OCI-M2 (cell line): ENCODE results near the gene USP47.
A peak's percentile ranks its signal among the peaks of the same experiment; 100 is the strongest.

Experiments
- DNase-seq: peaks from one replicate; lab custom pipeline; 2025; ENCODE audit not compliant: unreplicated experiment; lab: John Stamatoyannopoulos, UW

The USP47 gene

GRCh38 chr11:11965192-11965591, 123.4 kb downstream of the USP47 start:
- DNase-seq, result no peak

GRCh38 chr11:11965656-11966353, 124.0 kb downstream of the USP47 start:
- no peak for DNase-seq

DNA sequence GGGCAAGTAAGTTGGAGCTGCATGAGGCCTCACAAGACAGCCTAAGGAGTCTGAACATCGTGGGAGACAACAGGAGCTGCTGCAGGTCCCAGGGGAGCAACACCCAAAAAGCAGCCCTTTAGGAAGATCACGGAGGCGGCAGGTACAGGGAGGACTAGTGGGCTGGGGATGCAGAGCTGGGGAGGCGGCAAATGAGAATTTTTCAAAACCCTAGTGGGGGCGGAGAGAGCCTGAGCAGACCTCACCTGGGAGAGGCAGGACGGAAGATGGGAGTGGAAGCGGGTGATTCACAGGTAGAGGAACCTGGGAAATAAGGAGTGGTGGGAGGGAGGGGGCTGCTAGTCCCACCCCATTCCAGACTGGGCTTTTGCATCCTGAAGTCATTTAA, 124.6 kb downstream of the USP47 start:
- no peak for DNase-seq

GRCh38 chr11:11966826-11967668, 125.3 kb downstream of the USP47 start:
- DNase-seq, result peak; percentile 2

DNA sequence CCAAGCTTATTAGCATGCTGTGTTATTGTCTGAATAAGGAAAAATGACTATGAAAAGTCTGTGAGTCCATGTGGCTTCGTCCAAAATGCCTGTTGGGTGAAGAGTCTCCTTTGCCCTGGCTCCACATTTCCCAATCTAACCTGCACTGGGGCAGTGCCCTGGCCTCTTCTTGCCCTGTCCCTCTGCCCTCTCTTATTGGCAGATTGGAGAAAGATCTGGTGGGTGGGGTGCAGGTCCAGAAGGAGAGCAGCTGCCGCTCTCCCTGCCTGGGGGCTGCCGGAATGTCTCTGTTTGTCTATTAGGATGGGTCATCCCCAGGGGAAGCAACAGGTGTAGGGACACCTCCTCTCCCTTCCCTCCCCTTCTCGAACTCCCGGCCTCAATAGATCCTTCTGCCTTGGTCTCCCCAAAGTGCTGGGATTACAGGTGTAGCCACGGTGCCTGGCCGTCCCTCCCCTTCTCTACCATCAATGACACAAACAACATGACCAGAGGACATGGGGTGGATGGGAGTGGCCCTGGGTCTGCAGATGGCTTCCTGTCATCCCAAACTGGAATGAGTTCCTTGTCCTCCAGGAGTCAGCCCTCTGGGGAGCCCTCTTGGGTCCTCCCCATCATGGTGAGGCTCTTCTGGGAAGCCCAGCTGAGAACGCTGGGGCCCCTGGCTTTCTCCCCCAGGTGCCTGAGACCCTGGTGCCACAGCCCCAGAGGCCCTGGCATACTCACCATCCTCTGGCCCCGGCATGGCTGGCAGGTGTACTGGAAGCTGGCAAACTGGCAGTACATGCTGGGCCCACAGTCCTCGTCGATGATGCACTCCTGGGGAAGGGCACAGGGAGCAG, 126.1 kb downstream of the USP47 start:
- no peak for DNase-seq

GRCh38 chr11:11968511-11969280, 126.9 kb downstream of the USP47 start:
- DNase-seq, result no peak

- no peak for DNase-seq
Observed at GRCh38 chr11:11969380-11970215, 127.8 kb downstream of the USP47 start.

DNA sequence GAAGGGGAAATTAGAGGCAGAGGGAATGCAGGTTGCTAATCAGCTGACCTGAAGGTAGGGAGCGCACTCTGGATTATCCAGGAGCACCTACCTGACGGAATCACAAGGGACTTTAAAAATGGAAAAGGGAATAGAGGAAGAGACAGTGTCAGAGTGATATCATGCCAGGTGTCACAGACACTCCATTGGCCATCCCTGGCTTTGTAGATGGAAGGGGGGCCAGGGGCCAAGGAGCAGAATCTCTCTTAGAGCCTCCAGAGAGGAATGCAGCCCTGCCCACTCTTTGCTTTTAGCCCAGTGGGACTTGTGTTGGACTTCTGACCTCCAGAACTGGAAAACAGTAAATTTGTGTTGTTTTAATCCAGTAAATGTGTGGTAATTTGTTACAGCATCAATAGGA, 128.8 kb downstream of the USP47 start:
- DNase-seq, result no peak

DNA sequence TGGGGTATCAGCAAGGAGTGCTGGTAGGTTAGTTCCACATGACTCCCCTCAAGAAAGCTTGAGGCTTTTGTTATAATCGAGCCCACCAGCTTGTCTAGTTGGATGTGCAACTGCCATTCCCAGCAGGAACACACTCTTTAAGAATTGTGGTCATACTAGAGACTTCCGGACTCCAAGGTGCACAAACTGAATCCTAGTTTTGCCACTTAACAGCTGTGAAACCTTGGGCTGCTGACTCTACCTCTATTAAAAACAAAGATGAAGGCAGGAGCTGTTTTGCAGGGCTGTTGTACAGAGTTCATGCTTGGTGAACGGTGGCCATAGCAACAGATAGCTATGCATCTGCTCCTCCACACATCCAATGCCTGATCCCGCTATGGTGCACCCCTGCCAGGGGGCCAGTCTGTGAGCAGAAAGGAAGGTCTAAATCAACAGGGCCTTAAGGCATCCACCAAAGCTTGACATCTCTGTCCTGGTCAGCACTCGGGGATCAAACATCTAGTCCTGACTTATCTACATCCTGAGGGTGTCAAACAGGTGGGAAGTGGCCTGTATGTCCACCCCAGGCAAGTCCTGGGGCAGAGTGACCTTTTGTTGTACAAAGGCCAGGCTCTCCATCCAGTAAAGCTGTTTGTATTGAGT, 130.3 kb downstream of the USP47 start:
- no peak for DNase-seq

- no peak for DNase-seq
Observed at GRCh38 chr11:11972730-11973341, 131.1 kb downstream of the USP47 start.

- no peak for DNase-seq
Observed at GRCh38 chr11:11973361-11973800, 131.6 kb downstream of the USP47 start.

DNA sequence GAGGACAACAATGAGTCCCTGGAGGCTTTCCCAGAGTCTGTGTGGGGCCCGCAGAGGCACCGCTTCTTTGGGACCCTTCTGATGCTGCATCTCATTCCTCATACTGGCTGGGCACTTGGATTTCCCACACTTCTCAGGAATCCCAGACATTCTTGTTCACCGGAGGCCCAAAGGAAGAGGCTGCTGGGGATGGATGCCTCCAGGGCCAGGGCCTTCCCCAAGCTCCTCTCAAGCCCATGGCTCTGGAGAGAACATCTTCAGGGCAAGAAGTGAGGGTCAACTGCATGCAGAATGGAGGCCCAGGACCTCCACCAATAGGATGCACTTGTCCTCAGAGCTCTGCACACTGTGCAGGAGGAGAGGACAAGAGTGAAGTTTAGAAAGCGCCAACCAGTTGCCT, 132.1 kb downstream of the USP47 start:
- no peak for DNase-seq

DNA sequence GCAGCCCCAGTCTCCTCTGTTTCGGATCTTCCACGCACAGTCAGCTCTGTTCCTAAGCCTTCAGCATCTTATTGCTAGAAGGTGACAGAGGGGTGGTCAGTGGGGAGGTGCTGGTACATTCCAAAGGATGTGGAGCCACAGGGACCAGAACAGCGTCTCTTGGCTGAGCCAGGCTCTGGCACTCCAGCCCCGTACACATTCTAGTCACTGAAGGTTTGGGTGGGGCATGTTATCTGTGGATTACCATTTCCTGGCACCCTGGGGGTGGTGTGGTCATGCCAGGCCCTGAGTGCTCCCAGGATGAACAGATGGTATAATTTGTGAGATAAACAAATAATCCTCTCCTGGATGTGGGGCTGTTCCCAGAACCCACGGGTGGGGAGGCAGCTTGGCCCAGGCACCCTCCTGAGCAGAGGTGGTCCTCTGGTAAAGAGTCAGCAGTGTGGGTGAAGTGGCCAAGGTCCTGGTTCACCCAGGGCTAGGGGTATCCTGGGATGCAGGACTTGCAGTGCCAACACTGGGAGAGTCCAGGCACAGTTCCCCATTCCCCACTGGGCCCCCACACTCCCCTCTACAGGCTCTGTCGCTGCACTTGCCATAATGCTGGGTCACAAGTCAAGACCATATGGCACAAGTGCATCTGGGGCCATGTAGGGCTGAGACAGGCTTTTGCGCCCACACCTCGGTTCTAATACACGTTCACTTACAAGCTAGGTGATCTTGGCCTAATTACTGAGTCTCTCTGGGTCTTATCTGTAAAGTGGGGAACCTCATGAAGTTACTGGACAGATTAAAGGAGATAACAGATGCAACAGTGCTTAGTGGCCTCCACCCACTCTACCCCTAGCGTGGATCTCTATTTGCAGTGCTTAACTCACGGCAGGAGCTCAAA, 133.7 kb downstream of the USP47 start:
- no peak for DNase-seq

- no peak for DNase-seq
Observed at GRCh38 chr11:11976481-11977127, 134.8 kb downstream of the USP47 start.

DNA sequence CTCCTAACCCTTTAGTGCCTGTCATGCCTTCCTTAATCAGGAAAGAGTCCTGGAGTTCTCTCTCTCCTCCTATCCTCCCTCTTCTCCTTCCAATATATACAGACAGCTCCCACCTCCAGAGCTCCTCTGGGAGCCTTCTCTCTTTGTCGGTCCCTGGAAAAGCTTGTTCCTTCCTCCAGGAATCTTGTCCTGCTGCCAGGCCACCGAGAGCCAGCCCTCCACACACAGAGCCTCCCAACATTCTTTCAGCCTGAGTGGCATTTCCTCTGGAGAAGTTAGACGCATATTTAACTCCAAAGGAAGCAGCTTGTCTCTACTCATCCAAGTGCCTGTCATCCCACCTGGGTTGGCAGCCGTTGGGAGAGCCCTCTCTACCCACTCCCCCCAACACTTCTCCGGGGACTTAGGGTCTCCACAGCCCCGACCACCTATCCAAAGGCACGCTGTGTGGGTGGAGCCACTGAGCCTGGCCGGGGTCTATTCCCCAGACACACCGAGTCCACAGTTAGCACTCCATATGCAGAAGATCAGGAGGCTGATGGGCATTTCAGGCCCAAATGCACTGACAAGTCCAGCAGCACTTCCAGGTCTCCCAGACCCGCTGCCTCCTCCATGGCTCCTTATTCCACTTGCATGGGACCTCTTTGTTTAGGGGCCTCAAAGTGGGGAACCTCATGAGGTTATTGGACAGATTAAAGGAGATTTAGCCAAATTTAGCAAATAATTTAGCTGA, 135.6 kb downstream of the USP47 start:
- DNase-seq, result no peak

- DNase-seq, result no peak
Observed at GRCh38 chr11:11978098-11978637, 136.4 kb downstream of the USP47 start.
